NB4 (cell line): ENCODE results near the gene CFD.

Experiments used
- TF ChIP-seq, protein P1 (sequence below): IDR thresholded peaks from one replicate; pipeline ENCODE4 v1.5.1; 2012; ENCODE audit warnings: low read depth, low read length
- TF ChIP-seq, protein P2 (sequence below): IDR thresholded peaks from 2 replicates; pipeline ENCODE4 v1.6.1; 2011; ENCODE audit warnings: low read depth, low read length

DNA sequence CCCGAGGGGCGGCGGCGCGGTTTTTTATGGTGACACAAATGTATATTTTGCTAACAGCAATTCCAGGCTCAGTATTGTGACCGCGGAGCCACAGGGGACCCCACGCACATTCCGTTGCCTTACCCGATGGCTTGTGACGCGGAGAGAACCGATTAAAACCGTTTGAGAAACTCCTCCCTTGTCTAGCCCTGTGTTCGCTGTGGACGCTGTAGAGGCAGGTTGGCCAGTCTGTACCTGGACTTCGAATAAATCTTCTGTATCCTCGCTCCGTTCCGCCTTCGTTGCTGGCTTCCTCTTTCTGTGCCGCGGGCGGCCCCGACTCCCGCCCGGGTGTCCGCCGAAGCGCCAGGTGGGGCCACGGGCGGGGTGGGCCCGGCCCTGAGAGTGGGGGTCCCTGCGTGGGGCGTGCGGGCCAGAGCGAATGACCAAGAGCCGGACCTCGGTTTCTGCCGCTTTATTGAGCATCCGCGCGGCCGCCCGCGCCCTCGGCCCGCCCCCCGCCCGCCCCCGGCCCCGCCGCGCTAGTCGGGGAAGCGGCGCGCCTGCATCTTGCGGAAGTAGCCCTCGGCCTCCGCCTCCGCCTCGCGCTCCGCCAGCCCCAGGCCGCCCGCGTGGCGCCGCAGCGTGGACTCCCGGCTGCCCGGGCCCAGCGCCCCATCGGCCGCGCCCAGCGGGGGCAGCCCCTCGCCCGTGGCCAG is 47.3 kb upstream of the CFD start:
- TF ChIP-seq, protein P1, sequence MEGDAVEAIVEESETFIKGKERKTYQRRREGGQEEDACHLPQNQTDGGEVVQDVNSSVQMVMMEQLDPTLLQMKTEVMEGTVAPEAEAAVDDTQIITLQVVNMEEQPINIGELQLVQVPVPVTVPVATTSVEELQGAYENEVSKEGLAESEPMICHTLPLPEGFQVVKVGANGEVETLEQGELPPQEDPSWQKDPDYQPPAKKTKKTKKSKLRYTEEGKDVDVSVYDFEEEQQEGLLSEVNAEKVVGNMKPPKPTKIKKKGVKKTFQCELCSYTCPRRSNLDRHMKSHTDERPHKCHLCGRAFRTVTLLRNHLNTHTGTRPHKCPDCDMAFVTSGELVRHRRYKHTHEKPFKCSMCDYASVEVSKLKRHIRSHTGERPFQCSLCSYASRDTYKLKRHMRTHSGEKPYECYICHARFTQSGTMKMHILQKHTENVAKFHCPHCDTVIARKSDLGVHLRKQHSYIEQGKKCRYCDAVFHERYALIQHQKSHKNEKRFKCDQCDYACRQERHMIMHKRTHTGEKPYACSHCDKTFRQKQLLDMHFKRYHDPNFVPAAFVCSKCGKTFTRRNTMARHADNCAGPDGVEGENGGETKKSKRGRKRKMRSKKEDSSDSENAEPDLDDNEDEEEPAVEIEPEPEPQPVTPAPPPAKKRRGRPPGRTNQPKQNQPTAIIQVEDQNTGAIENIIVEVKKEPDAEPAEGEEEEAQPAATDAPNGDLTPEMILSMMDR, result no peak
- TF ChIP-seq, protein P2, sequence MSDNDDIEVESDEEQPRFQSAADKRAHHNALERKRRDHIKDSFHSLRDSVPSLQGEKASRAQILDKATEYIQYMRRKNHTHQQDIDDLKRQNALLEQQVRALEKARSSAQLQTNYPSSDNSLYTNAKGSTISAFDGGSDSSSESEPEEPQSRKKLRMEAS, result no peak
